ENCODE data around the gene OGFR. TPM values are rescaled to one million over a fixed set of nuclear protein-coding genes. Genes with fewer than 3 reads are reported as not detected.

The OGFR gene, protein sequence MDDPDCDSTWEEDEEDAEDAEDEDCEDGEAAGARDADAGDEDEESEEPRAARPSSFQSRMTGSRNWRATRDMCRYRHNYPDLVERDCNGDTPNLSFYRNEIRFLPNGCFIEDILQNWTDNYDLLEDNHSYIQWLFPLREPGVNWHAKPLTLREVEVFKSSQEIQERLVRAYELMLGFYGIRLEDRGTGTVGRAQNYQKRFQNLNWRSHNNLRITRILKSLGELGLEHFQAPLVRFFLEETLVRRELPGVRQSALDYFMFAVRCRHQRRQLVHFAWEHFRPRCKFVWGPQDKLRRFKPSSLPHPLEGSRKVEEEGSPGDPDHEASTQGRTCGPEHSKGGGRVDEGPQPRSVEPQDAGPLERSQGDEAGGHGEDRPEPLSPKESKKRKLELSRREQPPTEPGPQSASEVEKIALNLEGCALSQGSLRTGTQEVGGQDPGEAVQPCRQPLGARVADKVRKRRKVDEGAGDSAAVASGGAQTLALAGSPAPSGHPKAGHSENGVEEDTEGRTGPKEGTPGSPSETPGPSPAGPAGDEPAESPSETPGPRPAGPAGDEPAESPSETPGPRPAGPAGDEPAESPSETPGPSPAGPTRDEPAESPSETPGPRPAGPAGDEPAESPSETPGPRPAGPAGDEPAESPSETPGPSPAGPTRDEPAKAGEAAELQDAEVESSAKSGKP
- polyA plus RNA-seq (ENCODE audit: insufficient read length in 3 of 3): 10 to 100 TPM; 26.8 to 34.9 (median 33.2) TPM
- long read RNA-seq, donor 1, transcript OGFR-201 (7 exons, 2,410 nt): major isoform, 15 of 37 reads
- long read RNA-seq, donor 1, partial matches to known transcripts: 22 of 37 reads
- long read RNA-seq, donor 1, other reads (novel, unspliced or antisense): 0 of 37 reads
- long read RNA-seq, donor 2, partial matches to known transcripts: 0 of 8 reads
- long read RNA-seq, donor 2, other reads (novel, unspliced or antisense): 6 of 8 reads
- long read RNA-seq, donor 3, transcript OGFR-201 (7 exons, 2,410 nt): major isoform, 12 of 12 reads
- long read RNA-seq, donor 3, partial matches to known transcripts: 0 of 12 reads
- long read RNA-seq, donor 3, other reads (novel, unspliced or antisense): 0 of 12 reads
- long read RNA-seq, donor 4, transcript OGFR-201 (7 exons, 2,410 nt): major isoform, 16 of 16 reads
- long read RNA-seq, donor 4, partial matches to known transcripts: 0 of 16 reads
- long read RNA-seq, donor 4, other reads (novel, unspliced or antisense): 0 of 16 reads
- long read RNA-seq, donor 5, partial matches to known transcripts: 0 of 4 reads
- long read RNA-seq, donor 5, other reads (novel, unspliced or antisense): 0 of 4 reads
- long read RNA-seq, donor 6, partial matches to known transcripts: 0 of 3 reads
- long read RNA-seq, donor 6, other reads (novel, unspliced or antisense): 0 of 3 reads
- long read RNA-seq, donor 7, transcript OGFR-201 (7 exons, 2,410 nt): major isoform, 11 of 11 reads
- long read RNA-seq, donor 7, partial matches to known transcripts: 0 of 11 reads
- long read RNA-seq, donor 7, other reads (novel, unspliced or antisense): 0 of 11 reads
- long read RNA-seq, donor 8, partial matches to known transcripts: 0 of 4 reads
- long read RNA-seq, donor 8, other reads (novel, unspliced or antisense): 0 of 4 reads
- long read RNA-seq, donor 9, full-length matches to known transcripts: 17 of 17 reads
- long read RNA-seq, donor 9, partial matches to known transcripts: 0 of 17 reads
- long read RNA-seq, donor 9, other reads (novel, unspliced or antisense): 0 of 17 reads
- long read RNA-seq, donor 10, full-length matches to known transcripts: 10 of 10 reads
- long read RNA-seq, donor 10, partial matches to known transcripts: 0 of 10 reads
- long read RNA-seq, donor 10, other reads (novel, unspliced or antisense): 0 of 10 reads
- long read RNA-seq, donor 11, transcript OGFR-201 (7 exons, 2,410 nt): major isoform, 5 of 5 reads
- long read RNA-seq, donor 11, partial matches to known transcripts: 0 of 5 reads
- long read RNA-seq, donor 11, other reads (novel, unspliced or antisense): 0 of 5 reads
- long read RNA-seq, donor 12, full-length matches to known transcripts: 14 of 14 reads
- long read RNA-seq, donor 12, partial matches to known transcripts: 0 of 14 reads
- long read RNA-seq, donor 12, other reads (novel, unspliced or antisense): 0 of 14 reads
- long read RNA-seq, donor 13, partial matches to known transcripts: 0 of 4 reads
- long read RNA-seq, donor 13, other reads (novel, unspliced or antisense): 0 of 4 reads
- long read RNA-seq, donor 14, full-length matches to known transcripts: 17 of 17 reads
- long read RNA-seq, donor 14, partial matches to known transcripts: 0 of 17 reads
- long read RNA-seq, donor 14, other reads (novel, unspliced or antisense): 0 of 17 reads
- long read RNA-seq, donor 15, full-length matches to known transcripts: 18 of 18 reads
- long read RNA-seq, donor 15, partial matches to known transcripts: 0 of 18 reads
- long read RNA-seq, donor 15, other reads (novel, unspliced or antisense): 0 of 18 reads
- long read RNA-seq, donor 16, full-length matches to known transcripts: 9 of 15 reads
- long read RNA-seq, donor 16, partial matches to known transcripts: 6 of 15 reads
- long read RNA-seq, donor 16, other reads (novel, unspliced or antisense): 0 of 15 reads

DNA sequence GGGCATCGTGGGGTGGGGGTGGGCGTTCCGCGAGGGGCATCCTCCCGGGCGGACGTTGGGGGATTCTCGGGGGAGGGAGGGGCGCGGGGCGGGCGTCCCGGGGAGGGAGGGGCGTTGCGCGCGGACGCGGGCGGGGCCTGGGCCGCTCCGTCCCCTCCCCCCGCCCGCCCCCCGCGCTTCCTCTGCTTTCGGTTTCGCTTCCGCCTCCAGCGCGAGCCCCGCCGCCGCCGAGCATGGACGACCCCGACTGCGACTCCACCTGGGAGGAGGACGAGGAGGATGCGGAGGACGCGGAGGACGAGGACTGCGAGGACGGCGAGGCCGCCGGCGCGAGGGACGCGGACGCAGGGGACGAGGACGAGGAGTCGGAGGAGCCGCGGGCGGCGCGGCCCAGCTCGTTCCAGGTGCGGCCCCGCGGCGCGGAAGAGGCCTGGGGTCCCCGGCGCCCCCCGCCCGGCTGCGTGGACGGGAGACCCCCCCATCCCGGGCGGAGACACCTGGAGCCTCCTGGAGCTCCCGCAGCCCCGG is at the start of gene OGFR:
Gene OGFR (plus strand): TSS at position 209 of the 528 bp plus-strand sequence. CDS start 25 bp downstream, at position 234.
- no peak for DNase-seq

DNA sequence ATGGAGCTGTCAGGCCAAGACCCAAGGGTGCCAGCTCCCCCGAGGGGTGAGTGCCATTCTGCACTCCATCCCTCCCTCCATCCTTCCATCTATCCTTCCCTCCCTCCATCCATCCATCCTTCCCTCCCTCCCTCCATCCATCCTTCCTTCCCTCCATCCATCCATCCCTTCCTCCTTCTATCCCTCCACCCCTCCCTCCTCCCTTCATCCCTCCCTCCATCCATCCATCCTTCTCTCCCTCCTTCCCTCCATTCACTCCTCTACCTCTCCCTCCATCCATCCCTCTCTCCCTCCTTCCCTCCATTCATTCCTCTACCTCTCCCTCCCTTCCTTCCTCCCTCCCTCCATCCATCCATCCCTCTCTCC is 49.7 kb upstream of the OGFR start:
- DNase-seq: no peak

DNA sequence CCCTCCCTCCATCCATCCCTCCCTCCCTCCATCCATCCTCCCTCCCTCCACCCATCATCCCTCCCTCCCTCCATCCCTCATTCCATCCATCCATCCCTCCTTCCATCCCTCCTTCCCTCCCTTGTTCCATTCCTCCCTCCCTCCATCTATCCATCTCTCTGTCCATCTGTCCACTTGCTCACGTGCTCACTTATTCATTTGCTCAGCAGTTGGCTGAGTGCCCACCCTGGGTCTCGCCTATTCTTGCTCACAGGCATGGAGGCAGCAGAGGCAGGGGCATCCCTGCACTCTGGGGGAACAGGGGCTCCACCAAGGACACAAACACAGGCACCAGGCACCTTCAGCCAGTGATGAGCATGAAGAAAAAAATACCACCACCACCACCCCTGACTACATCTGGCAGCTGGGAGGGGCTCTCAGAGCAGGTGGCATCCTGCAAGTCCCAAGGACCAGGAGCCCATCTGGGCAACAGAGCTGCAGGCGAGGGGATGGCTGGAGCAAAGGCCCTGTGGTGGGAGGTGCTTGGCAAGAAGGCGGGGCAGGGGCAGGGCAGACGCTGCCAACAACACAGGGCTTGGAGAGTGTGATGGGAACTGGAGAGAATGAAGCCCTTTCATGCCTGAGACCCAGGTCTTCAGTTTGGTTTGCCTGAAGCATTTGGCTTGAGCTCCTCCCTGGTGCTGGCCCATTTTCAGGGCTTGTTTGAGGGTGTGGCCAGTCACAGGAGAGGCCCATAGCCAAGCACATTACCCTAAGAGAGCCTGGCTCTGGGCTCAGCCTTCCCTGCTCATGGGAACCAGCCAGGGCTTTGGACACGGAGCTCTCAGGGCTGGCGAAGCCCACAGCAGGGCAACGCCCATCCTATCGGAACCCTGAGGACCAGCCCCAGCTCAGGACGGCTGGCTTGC is 48.6 kb upstream of the OGFR start:
- DNase-seq: no peak

DNA sequence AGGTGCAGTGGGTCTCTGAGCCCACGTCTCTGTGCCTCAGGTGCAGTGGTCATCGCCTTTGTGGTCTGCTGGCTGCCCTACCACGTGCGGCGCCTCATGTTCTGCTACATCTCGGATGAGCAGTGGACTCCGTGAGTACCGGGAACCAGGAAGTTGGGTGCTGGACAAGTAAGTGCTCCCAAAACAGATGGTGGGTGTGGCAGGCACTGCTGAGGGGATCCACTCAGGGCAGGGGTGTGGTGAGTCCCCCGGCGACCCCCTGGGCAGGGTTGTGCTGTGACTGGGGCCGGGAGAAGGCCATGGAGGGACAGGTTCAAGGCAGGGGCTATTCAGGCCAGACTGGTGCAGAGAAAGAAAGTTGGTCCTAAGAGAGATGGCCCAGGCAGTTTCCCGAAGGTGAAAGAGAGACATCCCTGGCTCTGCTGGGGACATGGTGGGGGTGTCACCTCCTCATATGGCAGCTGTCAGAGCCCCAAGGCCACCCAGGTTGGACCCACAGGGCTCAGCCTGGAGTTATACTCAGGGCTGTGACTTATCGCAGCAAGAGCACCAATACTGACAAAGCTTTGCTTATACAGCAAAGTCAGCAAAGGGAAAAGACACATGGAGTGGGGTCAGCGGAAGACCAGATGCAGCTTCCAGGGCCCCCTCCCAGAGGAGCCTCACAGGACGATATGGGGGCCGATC is 46.3 kb upstream of the OGFR start:
- no peak for DNase-seq

DNA sequence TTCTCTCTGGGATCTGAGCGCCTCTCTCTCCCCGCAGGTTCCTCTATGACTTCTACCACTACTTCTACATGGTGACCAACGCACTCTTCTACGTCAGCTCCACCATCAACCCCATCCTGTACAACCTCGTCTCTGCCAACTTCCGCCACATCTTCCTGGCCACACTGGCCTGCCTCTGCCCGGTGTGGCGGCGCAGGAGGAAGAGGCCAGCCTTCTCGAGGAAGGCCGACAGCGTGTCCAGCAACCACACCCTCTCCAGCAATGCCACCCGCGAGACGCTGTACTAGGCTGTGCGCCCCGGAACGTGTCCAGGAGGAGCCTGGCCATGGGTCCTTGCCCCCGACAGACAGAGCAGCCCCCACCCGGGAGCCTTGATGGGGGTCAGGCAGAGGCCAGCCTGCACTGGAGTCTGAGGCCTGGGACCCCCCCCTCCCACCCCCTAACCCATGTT is 44.6 kb upstream of the OGFR start:
- DNase-seq: no peak

DNA sequence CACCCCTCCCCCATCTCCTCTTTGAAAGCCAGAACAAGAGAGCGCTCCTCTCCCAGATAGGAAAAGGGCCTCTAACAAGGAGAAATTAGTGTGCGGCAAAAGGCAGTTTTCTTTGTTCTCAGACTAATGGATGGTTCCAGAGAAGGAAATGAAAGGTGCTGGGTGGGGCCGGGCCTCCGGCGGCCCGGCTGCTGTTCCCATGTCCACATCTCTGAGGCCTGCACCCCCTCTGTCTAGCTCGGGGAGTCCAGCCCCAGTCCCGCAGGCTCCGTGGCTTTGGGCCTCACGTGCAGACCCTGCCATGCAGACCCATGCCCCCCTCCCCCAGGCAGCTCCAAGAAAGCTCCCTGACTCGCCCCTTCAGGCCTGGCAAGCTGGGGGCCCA is 44.2 kb upstream of the OGFR start:
- DNase-seq: no peak

DNA sequence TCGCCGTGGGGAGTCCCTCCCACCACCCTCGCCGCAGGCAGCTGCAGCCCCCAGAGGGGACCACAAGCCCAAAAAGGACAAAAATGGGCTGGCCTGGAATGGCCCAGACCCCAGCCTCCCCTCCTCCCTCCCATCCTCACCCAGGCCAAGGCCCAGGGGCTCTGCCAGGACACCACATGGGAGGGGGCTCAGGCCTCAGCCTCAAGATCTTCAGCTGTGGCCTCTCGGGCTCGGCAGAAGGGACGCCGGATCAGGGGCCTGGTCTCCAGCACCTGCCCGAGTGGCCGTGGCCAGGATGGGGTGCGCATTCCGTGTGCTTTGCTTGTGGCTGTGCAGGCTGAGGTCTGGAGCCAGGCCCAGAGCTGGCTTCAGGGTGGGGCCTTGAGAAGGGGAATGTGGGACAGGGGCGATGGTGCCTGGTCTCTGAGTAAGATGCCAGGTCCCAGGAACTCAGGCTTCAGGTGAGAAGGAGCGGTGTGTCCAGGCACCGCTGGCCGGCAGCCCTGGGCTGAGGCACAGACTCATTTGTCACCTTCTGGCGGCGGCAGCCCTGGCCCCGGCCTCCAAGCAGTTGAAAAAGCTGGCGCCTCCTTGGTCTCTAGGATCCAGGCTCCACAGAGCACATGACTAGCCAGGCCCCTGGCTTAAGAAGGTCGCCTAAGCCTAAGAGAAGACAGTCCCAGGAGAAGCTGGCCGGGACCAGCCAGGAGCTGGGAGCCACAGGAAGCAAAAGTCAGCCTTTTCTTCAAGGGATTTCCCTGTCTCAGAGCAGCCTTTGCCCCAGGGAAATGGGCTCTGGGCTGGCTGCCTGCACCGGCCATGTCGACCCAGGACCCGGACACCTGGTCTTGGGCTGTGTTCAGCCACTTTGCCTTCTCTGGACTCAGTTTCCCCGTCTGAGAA is 43.5 kb upstream of the OGFR start:
- no peak for DNase-seq

DNA sequence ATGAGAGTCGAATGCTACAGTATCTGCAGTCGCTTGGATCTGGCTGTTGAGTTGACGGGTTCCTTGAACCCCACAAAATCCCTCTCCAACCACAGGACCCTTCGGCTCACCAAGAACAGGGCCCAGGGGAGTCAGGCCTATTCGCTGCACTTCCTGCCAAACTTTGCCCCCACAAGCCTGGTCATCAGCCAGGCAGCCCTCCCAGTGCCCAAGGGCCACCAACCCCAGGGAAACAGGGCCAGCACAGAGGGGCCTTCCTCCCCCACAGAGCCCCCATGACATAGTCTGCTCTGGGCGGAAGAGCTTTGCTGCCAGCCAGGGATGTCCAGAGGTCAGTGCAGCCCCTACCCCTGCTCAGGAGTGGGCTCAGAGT is 42.9 kb upstream of the OGFR start:
- no peak for DNase-seq

DNA sequence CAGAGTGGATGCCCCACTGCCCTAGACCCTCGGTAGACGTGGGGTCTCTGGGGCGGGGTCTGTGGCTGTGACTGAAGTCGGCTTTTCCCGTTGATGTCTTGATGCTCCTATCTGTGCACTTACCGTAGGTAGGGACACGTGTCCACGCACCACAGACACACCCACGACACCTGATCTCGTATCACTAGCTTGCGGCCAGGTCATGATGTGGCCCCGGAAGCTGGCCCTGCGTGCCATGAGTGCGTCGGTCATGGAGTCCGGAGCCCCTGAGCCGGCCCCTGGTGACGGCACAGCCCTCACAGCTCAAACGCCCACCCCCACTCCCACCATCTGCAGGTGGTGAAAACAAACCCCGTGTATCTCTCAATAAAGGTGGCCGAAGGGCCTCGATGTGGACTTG is 42.3 kb upstream of the OGFR start:
- no peak for DNase-seq

DNA sequence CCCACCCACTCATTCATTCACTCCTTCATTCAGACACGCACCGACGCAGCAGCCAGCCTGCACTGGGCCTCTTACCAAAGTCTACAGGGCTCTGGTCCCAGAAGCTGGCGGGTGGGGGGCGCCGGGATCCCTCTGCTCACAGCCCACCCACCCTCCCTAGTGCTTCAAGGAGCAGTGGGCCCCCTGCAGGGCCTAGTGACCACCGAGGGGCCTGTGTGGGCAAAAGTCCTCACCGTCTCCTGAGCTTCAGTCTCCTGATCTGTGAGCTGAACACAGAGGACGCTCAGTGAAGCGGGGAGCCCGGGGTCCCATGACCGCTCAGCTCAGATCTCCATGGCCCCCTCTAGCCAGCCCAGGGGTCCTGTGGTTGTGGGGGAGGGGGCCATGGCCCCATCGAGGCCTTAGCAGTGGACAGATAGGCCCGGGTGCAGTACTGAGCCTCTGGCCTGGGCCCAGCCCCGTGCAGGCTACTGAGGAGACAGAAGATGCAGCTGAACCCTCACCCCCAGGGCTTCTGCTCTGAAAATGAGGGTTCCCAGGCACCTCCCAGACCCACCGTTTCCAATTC is 41.8 kb upstream of the OGFR start:
- no peak for DNase-seq

DNA sequence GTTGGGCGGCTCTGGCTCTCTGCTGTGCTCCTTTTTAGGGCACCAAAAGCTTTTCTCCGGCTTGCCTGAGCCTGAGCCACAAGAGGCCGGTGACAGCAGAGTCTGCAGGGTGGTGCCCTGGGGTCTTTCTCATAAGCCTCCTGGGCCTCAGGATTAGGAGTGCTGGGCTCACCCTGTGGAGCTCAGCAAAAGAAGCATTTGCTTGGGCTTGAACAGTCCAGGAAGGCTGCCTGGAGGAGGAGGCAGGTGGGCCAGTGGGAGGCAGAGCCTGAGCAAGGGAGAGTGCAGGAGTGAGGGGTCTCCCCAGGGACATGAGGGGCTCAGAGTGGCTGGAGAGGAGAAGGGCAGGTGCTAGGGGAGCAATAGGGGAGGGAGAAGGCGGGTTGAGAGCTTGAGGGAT is 41.2 kb upstream of the OGFR start:
- no peak for DNase-seq

DNA sequence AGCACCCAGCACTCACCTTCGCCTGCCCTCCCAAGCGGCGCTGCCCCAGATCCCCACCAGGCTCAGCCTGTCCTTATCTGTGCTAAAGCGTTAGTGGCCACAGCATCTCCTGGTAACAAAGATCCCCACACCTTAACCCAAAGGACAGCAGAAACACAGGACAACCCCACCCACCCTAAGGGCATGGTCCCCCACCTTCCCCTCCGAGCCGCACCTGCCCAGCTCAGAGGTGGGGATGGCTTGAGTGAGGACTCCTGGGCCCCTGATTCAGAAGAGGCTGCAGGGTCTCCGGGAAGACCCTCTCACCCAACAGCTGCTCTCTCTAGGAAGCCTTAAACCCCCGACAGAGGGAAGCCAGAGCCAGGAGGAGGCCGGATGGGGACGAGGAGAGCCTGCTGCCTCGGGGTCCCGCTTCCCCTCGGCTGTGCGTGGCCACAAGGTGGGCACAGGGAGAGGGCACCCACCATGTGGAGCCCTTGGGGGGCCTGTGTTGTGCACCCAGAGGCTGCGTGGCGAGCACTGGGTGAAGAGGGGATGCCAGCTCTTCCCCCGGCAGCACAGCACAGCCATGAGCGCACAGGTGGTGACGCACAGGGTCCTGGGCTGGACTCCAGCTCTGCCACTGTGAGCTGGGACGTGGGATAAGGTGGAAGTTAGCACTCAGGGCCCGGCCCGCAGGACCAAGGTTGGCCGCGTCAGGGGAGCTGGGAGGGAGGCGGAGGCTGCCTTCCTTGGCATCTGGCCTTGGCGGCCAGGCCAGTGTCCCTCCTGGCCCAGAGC is 40.3 kb upstream of the OGFR start:
- DNase-seq: no peak

DNA sequence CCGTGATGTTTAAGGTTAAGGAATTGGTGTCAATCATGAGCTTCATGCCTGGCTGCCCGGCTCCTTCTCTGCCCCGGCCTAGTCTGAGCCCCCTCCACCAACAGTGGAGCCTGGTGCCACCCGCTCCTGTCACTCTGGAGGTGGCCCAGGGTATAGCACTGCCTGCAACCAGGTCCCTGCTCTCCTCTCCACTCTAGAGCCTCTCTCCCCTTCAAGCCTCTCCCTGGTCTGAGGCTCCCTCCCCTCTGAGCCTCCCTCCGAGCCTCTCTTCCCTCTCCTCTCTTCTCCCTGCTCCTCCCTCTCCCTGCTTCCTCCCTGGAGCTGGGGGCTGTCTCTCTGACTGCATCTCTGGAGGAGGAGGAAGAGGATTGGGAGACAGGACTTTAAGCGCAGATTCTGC is 39.6 kb upstream of the OGFR start:
- DNase-seq: no peak

DNA sequence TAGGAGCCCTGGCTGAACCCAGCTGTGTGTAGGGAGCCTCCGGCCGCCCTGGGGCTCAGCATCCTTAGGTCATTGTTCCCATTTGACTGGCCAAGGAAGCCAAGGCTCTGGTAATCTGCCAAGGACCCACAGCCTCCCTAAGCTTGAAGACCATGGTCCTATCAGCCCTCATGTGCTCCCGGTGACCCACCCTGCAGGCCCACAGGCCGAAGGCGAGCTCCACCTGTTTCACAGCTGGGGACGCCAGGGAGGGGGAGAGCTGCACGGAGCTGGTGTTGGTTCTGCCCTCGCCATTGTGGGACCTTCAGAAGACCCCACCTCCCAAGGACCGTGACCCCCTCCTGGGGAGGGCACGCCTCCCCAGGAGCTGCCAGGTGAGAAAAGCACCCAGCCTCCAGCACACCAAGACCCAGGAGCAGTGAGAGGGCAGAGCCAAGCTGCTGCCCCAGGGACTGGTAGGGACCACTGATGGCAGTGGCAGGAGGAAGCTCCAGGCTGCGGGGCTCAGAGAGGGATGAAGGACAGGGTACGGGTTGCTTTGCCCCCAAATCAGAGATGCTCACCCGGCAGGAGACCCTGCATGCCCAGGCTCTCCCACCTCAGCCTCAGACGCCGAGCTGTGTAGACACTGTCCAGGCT is 39.1 kb upstream of the OGFR start:
- no peak for DNase-seq
